AG04449 (cell line): ENCODE measurements around the gene TCAF1.

Experiments used
- CTCF ChIA-PET: fragments of 350-600 bp; formaldehyde crosslinking; extraction: SDS; loops from one replicate; lab custom pipeline; 2021; ENCODE audit warnings: antibody characterized with exemption; lab: Yijun Ruan, JAX
- POLR2A ChIA-PET: fragments of 400-600, 350-600 bp; formaldehyde crosslinking; extraction: SDS; loops from one replicate; lab custom pipeline; 2020; ENCODE audit warnings: antibody characterized with exemption, inconsistent platforms; lab: Yijun Ruan, JAX
- DNase-seq: peaks from one replicate; pipeline ENCODE4 v3.0.0-alpha.2; 2010; ENCODE audit warnings: low read depth, low spot score
- H3K4me3 ChIP-seq: 2 replicates; pipeline ENCODE4 v1.5.1; 2011; ENCODE audit warnings: low read depth, mild to moderate bottlenecking, control low read depth, low read length
- CTCF ChIP-seq: IDR thresholded peaks from one replicate; pipeline ENCODE4 v1.5.1; 2011; ENCODE audit warnings: mild to moderate bottlenecking, moderate library complexity, low read length, control low read depth, inconsistent platforms; ENCODE audit not compliant: insufficient read depth; ENCODE audit errors: missing control alignments

Gene TCAF1

GRCh38 chr7:143886826-143887477 is 15.0 kb downstream of the TCAF1 start:
- TF ChIP-seq CTCF, result no peak

GRCh38 chr7:143885951-143886350 is 16.0 kb downstream of the TCAF1 start:
- no peak for TF ChIP-seq CTCF
- no peak overlapping the region for H3K4me3 ChIP-seq
- no peak for DNase-seq
- CTCF ChIA-PET, result interaction anchor here (1.0 to 3.0 kb wide), 2 partner anchors 16 to 20 kb away, joined by 3 to 17 read pairs; partner anchors contain the start of gene TCAF1
- POLR2A ChIA-PET, result interaction anchor here (1.4 kb wide), 1 partner anchor 16 kb away, joined by 14 read pairs; the partner anchor contains the start of gene TCAF1

More at GRCh38 chr7:143886826-143887477, 15.0 kb downstream of the TCAF1 start:
- DNase-seq, result no peak
- H3K4me3 ChIP-seq, result no peak overlapping the region
- ChIA-PET POLR2A (interaction anchor here (1.1 kb wide), 1 partner anchor 15 kb away, joined by 6 read pairs; the partner anchor contains the start of gene TCAF1), CTCF (interaction anchor here (1.0 to 3.0 kb wide), 4 partner anchors 11 to 19 kb away, joined by 3 to 17 read pairs (median 5); partner anchors contain the start of gene TCAF1)

GRCh38 chr7:143884969-143885559 is 16.9 kb downstream of the TCAF1 start:
- no peak for TF ChIP-seq CTCF
- POLR2A ChIA-PET, result interaction anchor here (0.7 to 1.4 kb wide), 3 partner anchors 17 to 96 kb away, joined by 3 to 14 read pairs (median 4); partner anchors contain the start of genes OR2F2 and TCAF1
- CTCF ChIA-PET, result interaction anchor here (1.2 to 1.9 kb wide), 4 partner anchors 8 to 127 kb away, joined by 3 to 7 read pairs (median 4); partner anchors contain the start of gene TCAF1
- peak overlapping the region; percentile 86 for H3K4me3 ChIP-seq
- no peak for DNase-seq

GRCh38 chr7:143884241-143884968 is 17.6 kb downstream of the TCAF1 start:
- peak overlapping the region; percentile 86 for H3K4me3 ChIP-seq

GRCh38 chr7:143882604-143883078 is 19.3 kb downstream of the TCAF1 start:
- no peak for TF ChIP-seq CTCF
- no peak for DNase-seq
- H3K4me3 ChIP-seq, result peak overlapping the region; percentile 80
- POLR2A ChIA-PET, result interaction anchor here (2.2 kb wide), 1 partner anchor 19 kb away, joined by 19 read pairs; the partner anchor contains the start of gene TCAF1
- CTCF ChIA-PET, result interaction anchor here (1.2 to 3.4 kb wide), 4 partner anchors 10 to 129 kb away, joined by 3 to 12 read pairs (median 10); partner anchors contain the start of gene TCAF1

More at GRCh38 chr7:143884241-143884968, 17.6 kb downstream of the TCAF1 start:
- ChIA-PET CTCF (interaction anchor here (1.1 to 1.9 kb wide), 5 partner anchors 9 to 128 kb away, joined by 3 to 7 read pairs (median 3); partner anchors contain the start of gene TCAF1), POLR2A (interaction anchor here (1.0 to 1.4 kb wide), 2 partner anchors 17 to 50 kb away, joined by 4 to 14 read pairs; partner anchors contain the start of genes OR2F2 and TCAF1)
- DNase-seq, result no peak
- no peak for TF ChIP-seq CTCF
